HG03103 (cell line): ENCODE results near the gene CNFN.

Experiments used
- ATAC-seq: cut with Tn5 transposase; IDR thresholded peaks from one replicate; pipeline ENCODE4 v1.9.1; 2021; ENCODE audit warnings: low read depth; ENCODE audit not compliant: unreplicated experiment

CNFN gene

GRCh38 chr19:42376177-42376555, 13.9 kb downstream of the CNFN start:
- no peak for ATAC-seq

GRCh38 chr19:42375415-42376176, 14.5 kb downstream of the CNFN start:
- ATAC-seq, result no peak

- ATAC-seq, result no peak
These were observed 15.2 kb downstream of the CNFN start for GRCh38 chr19:42374826-42375376.

GRCh38 chr19:42370626-42371175, 19.4 kb downstream of the CNFN start:
- no peak for ATAC-seq

- ATAC-seq, result no peak
These were observed 20.0 kb downstream of the CNFN start for GRCh38 chr19:42370068-42370520.

GRCh38 chr19:42369433-42370067, 20.5 kb downstream of the CNFN start:
- no peak for ATAC-seq

- no peak for ATAC-seq
These were observed 21.3 kb downstream of the CNFN start for GRCh38 chr19:42368765-42369164.

GRCh38 chr19:42368360-42368759, 21.7 kb downstream of the CNFN start:
- ATAC-seq, result no peak

GRCh38 chr19:42367929-42368328, 22.2 kb downstream of the CNFN start:
- ATAC-seq, result no peak

GRCh38 chr19:42366673-42367072, 23.4 kb downstream of the CNFN start:
- ATAC-seq, result no peak

GRCh38 chr19:42363614-42364346, 26.3 kb downstream of the CNFN start:
- ATAC-seq, result no peak

GRCh38 chr19:42362891-42363440, 27.1 kb downstream of the CNFN start:
- no peak for ATAC-seq

- ATAC-seq, result no peak
These were observed 27.8 kb downstream of the CNFN start for GRCh38 chr19:42362342-42362741.

GRCh38 chr19:42361545-42361910, 28.6 kb downstream of the CNFN start:
- no peak for ATAC-seq

GRCh38 chr19:42360787-42361544, 29.1 kb downstream of the CNFN start:
- no peak for ATAC-seq

- no peak for ATAC-seq
These were observed 32.8 kb downstream of the CNFN start for GRCh38 chr19:42357290-42357689.

GRCh38 chr19:42356686-42357085, 33.4 kb downstream of the CNFN start:
- no peak for ATAC-seq

GRCh38 chr19:42355896-42356295, 34.2 kb downstream of the CNFN start:
- no peak for ATAC-seq

GRCh38 chr19:42353341-42354015, 36.6 kb downstream of the CNFN start:
- no peak for ATAC-seq
